ENCODE measurements around the gene PSMC1. TPM values are rescaled to one million over a fixed set of nuclear protein-coding genes. Genes with fewer than 3 reads are reported as not detected.

The PSMC1 gene
- total RNA-seq, 1 donor from 2014 or later = 156 TPM

DNA sequence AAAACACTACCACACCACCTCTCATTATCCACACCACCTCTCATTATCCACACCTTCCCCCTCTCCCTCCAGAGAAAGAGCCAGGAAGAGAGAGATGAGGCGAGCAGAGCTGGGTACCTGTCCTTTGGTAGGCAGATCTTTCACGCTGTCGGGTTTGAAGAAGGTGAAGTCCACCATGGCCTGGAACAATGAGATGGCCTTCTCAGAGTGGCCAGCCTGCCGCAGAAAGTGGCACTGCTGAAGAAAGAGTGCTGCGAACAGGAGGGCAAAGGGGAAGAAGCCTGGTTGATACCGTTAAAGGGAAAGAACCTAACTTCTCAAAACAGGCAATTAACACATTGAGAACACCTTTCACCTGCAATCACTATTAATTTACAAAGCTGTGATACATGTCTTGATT lies 44.8 kb downstream of the PSMC1 start:
- no peak for DNase-seq (ENCODE audit: extremely low read depth, low read depth, low spot score)

DNA sequence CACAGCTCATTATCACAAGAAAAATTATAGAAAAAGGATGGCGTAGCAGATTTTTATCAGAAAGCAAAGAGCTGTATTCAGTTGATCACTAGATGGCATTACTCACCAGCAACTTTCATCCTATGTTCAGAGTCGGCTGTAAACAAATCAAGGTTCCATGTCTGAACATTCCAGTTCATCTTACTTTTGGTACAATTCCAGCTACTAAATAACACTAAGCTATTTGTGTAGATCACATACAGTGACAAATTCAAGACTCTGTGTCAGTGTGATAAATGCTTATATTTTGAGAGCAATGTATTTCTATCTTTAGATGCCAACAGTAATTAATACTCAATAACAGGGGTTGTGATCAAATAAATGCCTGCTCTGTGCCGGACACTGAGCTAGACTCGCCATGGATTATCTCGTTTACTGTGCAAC lies 45.3 kb downstream of the PSMC1 start:
- peak; percentile 63 for DNase-seq (ENCODE audit: extremely low read depth, low read depth, low spot score)

DNA sequence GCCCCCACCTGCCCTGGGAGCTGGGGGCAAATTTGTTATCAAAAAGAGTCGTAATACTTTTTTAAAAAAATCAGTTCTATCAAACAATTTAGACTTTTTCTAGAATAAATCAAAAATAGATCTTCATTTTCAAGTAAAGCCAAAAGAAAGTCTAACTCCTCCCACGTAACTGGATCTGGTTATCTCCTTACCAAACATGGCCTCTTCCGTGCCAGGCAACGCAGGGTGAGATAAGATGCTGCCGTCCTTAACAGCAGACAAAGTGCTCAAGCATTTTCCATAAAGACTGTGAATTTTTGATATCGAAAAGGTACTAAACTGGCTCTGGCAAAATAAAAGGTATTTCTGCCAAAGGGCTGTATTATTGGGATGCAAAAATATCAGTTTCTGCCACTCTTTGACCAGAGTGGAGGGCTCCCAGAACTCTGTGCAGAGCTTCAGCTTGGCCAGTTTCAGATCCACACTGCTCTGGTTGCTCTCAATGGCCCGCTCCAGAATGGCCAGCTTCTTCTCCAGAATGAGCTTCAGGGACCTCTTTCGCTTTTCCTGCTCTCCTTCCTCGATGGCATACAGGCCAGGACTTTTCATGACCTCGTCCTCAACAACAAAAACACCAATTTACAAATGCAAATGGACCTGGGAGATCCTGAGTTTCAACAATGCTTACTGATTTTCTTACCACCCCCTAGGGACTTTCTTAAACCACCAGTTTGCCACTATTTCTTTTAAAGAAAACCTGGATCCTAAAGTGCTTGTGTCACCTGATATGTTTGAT lies 46.4 kb downstream of the PSMC1 start:
- no peak for DNase-seq (ENCODE audit: extremely low read depth, low read depth, low spot score)

DNA sequence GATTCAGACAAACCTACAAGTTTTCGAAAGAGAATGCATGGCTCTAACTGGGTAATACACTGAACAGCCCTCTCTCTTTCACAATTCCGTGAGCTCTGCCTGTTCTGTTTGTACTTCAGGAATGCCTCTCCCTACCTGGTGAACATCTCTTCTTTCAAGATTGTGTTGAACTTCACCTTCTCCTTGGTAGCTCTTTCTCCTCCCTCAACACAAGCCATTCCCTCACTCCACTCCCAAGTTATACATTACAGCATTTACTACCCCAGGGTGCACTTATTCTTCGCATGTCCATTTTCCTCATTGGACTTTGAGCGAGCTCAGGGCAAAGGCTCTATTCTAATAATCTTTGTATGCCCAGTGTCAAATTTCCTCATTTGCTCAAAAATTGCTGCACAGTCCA lies 47.1 kb downstream of the PSMC1 start:
- DNase-seq (ENCODE audit: extremely low read depth, low read depth, low spot score) = no peak

DNA sequence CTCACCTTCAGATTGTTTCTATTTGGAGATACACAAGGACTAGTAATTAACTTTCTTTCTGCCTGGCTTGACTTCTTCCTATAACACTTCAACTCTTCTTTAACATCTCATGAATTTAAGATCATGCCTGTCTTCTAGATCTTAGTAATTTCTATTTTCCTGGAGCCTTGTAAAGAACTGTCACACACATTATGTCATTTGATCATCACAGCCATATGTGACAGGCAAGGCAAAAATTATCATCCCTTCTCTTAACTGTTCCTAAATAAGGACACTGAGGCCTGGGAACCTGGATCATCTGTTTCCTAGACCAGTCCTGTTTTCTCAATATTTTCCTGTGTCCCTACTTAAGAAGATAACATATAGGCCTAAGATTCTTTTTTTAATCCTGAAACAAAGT lies 48.1 kb downstream of the PSMC1 start:
- DNase-seq (ENCODE audit: extremely low read depth, low read depth, low spot score) = no peak

DNA sequence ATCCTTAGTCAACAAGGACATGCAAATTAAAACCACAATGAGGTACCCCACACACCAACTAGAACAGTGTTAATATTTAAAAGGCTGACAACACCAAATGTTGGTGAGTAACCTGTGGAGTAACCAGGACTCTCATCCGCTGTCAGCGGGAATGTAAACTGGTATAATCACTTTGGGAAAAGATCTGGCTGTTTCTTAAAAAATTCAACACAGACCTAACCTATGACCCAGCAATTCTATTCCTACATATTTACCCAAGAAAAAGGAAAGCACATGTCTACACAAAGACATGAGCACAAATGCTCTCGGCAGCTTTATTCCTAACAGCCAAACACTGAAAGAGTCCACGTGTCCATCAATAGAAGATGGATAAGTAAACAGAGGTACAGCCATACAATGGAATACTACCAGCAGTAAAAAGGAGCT lies 48.8 kb downstream of the PSMC1 start:
- DNase-seq (ENCODE audit: extremely low read depth, low read depth, low spot score) = no peak

DNA sequence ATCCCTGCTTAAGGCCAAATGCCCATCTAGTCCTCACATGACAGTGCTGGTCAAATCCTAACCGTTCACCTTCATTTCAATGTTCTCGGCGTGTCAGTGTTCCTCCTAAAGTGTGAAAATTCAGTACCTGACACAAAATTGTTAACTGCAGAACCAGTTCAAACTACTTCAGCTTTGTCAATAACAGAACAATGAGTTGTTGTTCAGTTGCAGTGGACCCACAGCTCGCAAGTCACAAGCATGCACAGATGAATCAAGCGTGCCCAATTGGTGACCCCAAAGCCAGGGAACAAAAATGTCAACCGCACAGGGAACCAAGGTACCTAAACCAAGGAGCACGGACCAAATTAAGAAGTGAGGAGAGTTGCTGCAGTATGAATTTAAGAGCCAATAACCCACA lies 52.2 kb downstream of the PSMC1 start:
- no peak for DNase-seq (ENCODE audit: extremely low read depth, low read depth, low spot score)

DNA sequence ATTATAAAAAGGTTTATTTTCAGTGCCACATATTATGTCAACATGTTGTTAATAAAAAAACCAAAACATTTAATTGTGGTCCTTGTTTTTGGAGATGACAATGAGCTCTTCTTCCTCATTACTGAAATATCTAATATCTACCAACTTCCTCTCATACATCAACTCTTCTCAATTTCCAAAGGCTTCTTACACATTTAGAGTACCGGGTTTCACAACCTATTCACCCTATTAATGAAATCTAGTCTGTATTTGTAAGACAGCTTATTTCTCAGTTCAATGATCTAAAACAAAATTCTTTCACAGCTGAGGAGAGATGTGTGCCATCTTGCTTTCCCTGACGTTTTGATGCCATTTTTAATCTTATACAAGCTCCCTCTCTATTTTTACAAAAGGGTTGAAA lies 60.9 kb downstream of the PSMC1 start:
- DNase-seq (ENCODE audit: extremely low read depth, low read depth, low spot score) = no peak

DNA sequence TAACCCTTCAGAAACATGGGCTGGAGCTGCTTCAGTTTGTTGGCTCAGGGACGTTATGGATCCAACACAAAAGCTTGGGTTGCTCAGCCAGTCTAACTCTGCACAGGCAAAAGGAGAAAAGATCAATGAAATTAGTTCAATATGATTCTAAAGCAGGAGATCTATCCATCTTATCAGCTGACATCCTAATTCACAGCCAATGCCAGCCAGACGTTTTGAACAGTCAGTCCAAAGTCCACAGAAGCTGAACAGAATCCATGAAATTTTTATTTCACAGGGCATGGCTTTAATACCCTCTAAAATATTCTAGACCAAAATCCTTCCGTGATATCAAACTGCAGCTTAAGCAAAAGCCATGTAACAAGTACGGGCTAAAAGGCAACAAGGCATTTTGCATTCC lies 61.7 kb downstream of the PSMC1 start:
- no peak for DNase-seq (ENCODE audit: extremely low read depth, low read depth, low spot score)

DNA sequence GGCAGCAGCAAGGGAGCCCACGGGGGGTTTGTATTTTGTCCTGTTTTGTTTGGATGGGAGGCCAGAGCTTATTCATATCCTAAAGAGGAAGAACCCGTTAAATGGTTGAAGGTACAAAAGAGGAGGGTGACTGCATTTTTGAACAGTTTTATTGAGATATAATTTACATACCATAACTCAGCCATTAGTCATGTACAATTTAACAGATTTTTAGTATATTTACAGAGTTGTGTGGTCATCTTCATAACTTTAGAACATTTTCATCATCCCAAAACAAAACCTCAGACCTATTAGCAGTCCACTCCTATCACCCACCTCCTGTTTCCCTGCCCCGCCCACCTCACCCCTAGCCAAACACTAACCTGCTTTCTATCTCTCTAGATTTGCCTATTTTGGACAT lies 62.8 kb downstream of the PSMC1 start:
- DNase-seq (ENCODE audit: extremely low read depth, low read depth, low spot score) = no peak

DNA sequence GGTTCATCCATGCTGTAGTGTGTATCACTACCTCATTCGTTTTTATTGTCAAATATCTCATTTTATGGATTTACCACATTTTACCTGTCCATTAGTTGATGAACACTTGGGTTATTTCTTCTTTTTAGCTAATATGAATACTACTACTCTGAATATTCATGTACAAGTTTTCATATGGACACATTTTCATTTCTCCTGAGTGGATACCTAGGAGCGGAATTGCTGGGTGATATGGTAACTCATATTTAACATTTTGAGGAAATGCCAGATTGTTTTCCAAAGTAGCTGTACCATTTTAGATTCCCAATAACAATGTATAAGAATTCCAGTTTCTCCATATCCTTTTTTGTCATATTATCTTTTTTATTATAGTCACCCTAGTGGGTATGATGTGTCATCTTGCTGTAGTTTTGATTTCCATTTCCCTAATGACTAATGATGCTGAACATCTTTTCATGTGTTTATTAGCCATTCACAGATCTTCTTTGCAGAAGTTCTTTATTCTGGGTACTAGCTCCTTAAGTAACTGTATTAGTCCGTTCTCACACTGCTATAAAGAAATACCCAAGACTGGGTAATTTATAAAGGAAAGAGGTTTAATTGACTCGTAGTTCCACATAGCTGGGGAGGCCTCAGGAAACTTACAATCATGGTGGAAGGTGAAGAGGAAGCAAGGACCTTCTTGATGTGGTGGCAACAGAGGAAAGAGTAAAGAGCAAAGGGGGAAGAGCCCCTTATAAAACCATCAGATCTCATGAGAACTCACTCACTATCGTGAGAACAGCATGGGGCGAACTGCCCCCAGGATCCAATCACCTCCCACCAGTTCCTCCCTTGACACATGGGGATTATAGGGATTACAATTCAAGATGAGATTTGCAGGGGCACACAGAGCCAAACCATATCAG lies 63.5 kb downstream of the PSMC1 start:
- no peak for DNase-seq (ENCODE audit: extremely low read depth, low read depth, low spot score)

DNA sequence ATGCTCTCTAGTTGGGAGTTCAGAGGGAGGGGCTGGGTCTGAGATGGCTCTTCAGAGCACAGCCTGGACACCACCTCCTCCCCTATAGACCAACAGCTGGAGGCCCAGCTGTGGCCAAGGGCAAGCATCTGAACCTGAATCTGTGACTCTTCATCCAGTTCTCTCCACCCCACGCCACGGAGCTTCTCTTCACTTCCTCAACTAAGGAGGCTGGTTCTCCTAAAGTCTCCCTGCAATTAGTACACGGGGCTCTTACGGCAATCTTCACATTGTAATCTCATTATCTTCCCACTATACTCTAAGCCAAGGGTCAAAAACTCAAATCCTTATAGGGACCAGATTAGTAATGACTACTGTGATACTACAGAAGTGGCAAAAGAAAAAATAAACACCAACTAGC lies 65.5 kb downstream of the PSMC1 start:
- no peak for DNase-seq (ENCODE audit: extremely low read depth, low read depth, low spot score)

Other genes starting within 250 kb of the PSMC1 start
- gene KCNK13, start 194.6 kb upstream of the PSMC1 start, total RNA-seq = not detected in 2 replicates
- gene NRDE2, start 75.4 kb downstream of the PSMC1 start, total RNA-seq = 12.5 and 15.1 TPM in 2 replicates
- 831 and 869 TPM in 2 replicates for gene CALM1, start 140.5 kb downstream of the PSMC1 start, total RNA-seq

All from glomerular endothelial cell (primary cell).